NB4 (cell line): ENCODE measurements around the gene SLC52A1.

Source experiments
- POLR2A ChIP-seq: IDR thresholded peaks from 2 replicates; pipeline ENCODE4 v1.6.1; 2011; ENCODE audit warnings: mild to moderate bottlenecking; ENCODE audit not compliant: insufficient read length; ENCODE audit errors: extremely low read depth
- TF ChIP-seq, protein P1 (sequence below): IDR thresholded peaks from one replicate; pipeline ENCODE4 v1.5.1; 2012; ENCODE audit warnings: low read depth, low read length

DNA sequence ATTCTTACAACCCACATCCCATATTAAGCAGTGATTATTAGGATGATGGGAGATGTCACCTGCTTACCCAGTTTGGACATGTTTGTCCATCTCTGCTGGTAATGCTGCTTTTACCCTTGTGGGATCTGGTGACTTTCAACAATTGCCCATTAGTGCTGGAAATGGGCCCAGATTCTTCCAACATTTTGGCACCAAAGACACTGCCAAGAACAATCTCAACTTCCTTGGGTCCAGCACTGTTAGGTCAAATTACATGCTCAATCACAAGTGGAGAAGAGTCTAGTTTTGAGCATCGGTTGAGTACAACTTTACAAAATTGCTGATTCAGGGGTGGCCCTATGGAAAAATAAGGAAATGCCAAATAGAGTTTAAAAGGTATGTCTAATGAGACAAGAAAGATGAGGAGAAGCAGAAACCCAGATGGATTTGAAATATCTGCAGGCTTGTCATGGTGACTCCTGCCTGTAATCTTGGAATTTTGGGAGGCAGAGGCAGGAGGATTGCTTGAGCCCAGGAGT, 30.1 kb upstream of the SLC52A1 start:
- TF ChIP-seq, protein P1, sequence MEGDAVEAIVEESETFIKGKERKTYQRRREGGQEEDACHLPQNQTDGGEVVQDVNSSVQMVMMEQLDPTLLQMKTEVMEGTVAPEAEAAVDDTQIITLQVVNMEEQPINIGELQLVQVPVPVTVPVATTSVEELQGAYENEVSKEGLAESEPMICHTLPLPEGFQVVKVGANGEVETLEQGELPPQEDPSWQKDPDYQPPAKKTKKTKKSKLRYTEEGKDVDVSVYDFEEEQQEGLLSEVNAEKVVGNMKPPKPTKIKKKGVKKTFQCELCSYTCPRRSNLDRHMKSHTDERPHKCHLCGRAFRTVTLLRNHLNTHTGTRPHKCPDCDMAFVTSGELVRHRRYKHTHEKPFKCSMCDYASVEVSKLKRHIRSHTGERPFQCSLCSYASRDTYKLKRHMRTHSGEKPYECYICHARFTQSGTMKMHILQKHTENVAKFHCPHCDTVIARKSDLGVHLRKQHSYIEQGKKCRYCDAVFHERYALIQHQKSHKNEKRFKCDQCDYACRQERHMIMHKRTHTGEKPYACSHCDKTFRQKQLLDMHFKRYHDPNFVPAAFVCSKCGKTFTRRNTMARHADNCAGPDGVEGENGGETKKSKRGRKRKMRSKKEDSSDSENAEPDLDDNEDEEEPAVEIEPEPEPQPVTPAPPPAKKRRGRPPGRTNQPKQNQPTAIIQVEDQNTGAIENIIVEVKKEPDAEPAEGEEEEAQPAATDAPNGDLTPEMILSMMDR, result no peak
- TF ChIP-seq POLR2A, result no peak
